Heart left ventricle (tissue), 16 donors: ENCODE data around the gene NOM1. TPM values are rescaled to one million over a fixed set of nuclear protein-coding genes. Genes with fewer than 3 reads are reported as not detected.
A peak's percentile ranks its signal among the peaks of the same experiment; 100 is the strongest.

Experiments used
- ATAC-seq, 4 donors: fragments of 200-7000 bp; cut with Tn5 transposase; one replicate each; pipeline ENCODE4 v1.9.1; 2020 to 2022; ENCODE audit warnings: moderate library complexity in 4 of 4, mild to moderate bottlenecking in 3 of 4, moderate number of reproducible peaks in 1 of 4
- DNase-seq, 5 donors: peaks; one replicate each; pipeline ENCODE4 v3.0.0-alpha.2; 2020
- H3K27ac ChIP-seq, 12 donors: fragments of 200-600 bp; sonication (generic) in 4 of 12; one replicate each; pipeline versions ENCODE4 v1.5.0 to v1.8.0; 2016 to 2022; ENCODE audit warnings: mild to moderate bottlenecking in 2 of 12
- H3K27me3 ChIP-seq, 9 donors: fragments of 200-600 bp; sonication (generic) in 2 of 9; one replicate each; pipeline versions ENCODE4 v1.5.1 to v1.8.0; 2016 to 2022; ENCODE audit warnings: mild to moderate bottlenecking in 3 of 9
- H3K36me3 ChIP-seq, 9 donors: fragments of 200-600 bp; sonication (generic) in 2 of 9; one replicate each; pipeline versions ENCODE4 v1.5.0 to v1.8.0; 2018 to 2022; ENCODE audit warnings: mild to moderate bottlenecking in 2 of 9
- H3K4me1 ChIP-seq, 12 donors: fragments of 200-600 bp; sonication (generic) in 4 of 12; one replicate each; pipeline versions ENCODE4 v1.5.0 to v1.8.0; 2016 to 2022; ENCODE audit warnings: mild to moderate bottlenecking in 3 of 12
- H3K4me3 ChIP-seq, 12 donors: fragments of 200-600 bp; sonication (generic) in 4 of 12; one replicate each; pipeline versions ENCODE4 v1.5.0 to v1.8.0; 2017 to 2022; ENCODE audit warnings: mild to moderate bottlenecking in 9 of 12, moderate library complexity in 4 of 12
- H3K9me3 ChIP-seq, 12 donors: fragments of 200-600 bp; sonication (generic) in 4 of 12; one replicate each; pipeline versions ENCODE4 v1.5.0 to v1.8.0; 2016 to 2022; ENCODE audit warnings: mild to moderate bottlenecking in 1 of 12
- POLR2A ChIP-seq, 2 donors: fragments of 450-650 bp; IDR thresholded peaks; one replicate each; pipeline ENCODE4 v1.6.1; 2017; ENCODE audit warnings: antibody characterized with exemption in 2 of 2, mild to moderate bottlenecking in 2 of 2, moderate library complexity in 2 of 2
- WGBS, 4 donors: extraction: QIAGEN DNeasy Blood & Tissue Kit in 2 of 4; methylation state at CpG; one replicate each; pipeline versions ENCODE4 v1.1.5 to v1.1.7; 2013 to 2018; 5-methylcytosine and 5-hydroxymethylcytosine counted together
- intact Hi-C, 10 donors: fragments of 100-400 bp; cut with DNase I; formaldehyde crosslinking; loops; one replicate each; pipeline versions ENCODE4 v1.11.1 to v1.14.2; 2022
- polyA plus RNA-seq, 2 donors: library from polyadenylated mRNA; stranded (reverse); fragments of 200-250 nt; gene quantifications; one replicate each; pipeline ENCODE4 v1.2.3, GENCODE V29; 2013
- total RNA-seq, 9 donors: library from RNA; depleted of rRNA in 2 of 9; stranded (reverse); fragments of >200 nt in 2 of 9; fragmentation: NEBNext Ultra II Directional in 3 of 9; extraction: Animal tissue kit (Norgen Biotek cat#: 25700) in 3 of 9; gene quantifications; one replicate each; pipeline versions ENCODE4 v1.1.0 to v1.2.4, GENCODE V29; 2016 to 2023
- TF ChIP-seq, protein P1 (sequence below), 12 donors: fragments of 200-600 bp; sonication (generic) in 4 of 12; IDR thresholded peaks; one replicate each; pipeline versions ENCODE4 v1.5.0 to v1.8.0; 2018 to 2022; ENCODE audit warnings: antibody characterized with exemption in 12 of 12, mild to moderate bottlenecking in 5 of 12
- donor health status: ischemic (EF 13 %, LVEDD 7.1; RV severe dilation, severe dysfunction).
- donor health status: healthy with polysubstance abuse.
- donor health status: DM: no; HTN: yes; CAD: no.
- donor health status: DM: no; HTN: no; CAD: no.
- donor health status: ischemic (EF 25% LVEDD 6.9; RV normal size, moderate dysfunction).
- donor health status: ischemic (EF 25% LVEDD 5.7; RV mildly dilated, moderate dysfunction).
- donor health status: healthy.
- donor health status: DM: yes; HTN: yes; CAD: no.
- donor health status: ischemic (EF 35%, LVEDD 5.7; RV mildly dilated, moderate dysfunction).
- donor health status: nonischemic (EF 11% LVEDD 7.7; RV severe dilation, severe dysfunction).
- donor health status: DM: yes; HTN: yes; CAD: no.
- donor health status: PGD.
- donor health status: ischemic (EF 29% LVEDD 5.4; RV normal size, mild dysfunction).
- donor health status: nonischemic (EF 23%, LVEDD 6.1; RV moderate dilation, normal function).

Gene NOM1
- total and polyA plus RNA-seq, 11 donors, result 6.0 to 12.2 (median 9.1) TPM

GRCh38 chr7:156969972-156970420 lies 20.5 kb downstream of the NOM1 start:
- peaks cover 0 to 89% (median 66%) of the 10 kb centered on the region in 9 donors for H3K36me3 ChIP-seq
- intact Hi-C loops, result loop anchor here in 5 of 10 donors (5.0 to 10.0 kb wide), 3 partner anchors 285 to 305 kb away; no protein-coding TSS in a partner anchor

DNA sequence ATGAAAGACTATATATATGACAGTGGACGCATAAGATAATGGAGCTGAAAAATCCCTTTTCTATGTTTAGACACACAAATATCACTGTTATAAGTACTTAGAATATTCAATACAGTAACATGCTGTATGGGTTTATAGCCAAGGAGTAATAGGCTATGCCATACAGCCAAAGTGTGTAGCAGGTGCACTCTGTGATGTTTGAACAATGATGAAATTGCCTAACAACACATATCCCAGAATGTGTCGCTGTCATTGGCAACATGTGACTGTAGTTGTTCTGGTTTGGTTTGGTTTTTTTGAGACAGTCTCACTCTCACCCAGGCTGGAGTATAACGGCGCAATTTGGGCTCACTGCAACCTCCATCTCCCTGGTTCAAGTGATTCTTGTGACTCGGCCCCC lies 26.1 kb downstream of the NOM1 start:
- TF ChIP-seq, protein P1, sequence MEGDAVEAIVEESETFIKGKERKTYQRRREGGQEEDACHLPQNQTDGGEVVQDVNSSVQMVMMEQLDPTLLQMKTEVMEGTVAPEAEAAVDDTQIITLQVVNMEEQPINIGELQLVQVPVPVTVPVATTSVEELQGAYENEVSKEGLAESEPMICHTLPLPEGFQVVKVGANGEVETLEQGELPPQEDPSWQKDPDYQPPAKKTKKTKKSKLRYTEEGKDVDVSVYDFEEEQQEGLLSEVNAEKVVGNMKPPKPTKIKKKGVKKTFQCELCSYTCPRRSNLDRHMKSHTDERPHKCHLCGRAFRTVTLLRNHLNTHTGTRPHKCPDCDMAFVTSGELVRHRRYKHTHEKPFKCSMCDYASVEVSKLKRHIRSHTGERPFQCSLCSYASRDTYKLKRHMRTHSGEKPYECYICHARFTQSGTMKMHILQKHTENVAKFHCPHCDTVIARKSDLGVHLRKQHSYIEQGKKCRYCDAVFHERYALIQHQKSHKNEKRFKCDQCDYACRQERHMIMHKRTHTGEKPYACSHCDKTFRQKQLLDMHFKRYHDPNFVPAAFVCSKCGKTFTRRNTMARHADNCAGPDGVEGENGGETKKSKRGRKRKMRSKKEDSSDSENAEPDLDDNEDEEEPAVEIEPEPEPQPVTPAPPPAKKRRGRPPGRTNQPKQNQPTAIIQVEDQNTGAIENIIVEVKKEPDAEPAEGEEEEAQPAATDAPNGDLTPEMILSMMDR (IDR thresholded peaks at IDR 0.05), result no peak
- TF ChIP-seq POLR2A (IDR thresholded peaks at IDR 0.05), result no peak
- Histone ChIP-seq H3K4me3 (no peak overlapping the region), H3K9me3 (peaks cover 0 to 15% (median 7%) of the 10 kb centered on the region in 12 donors), H3K4me1 (no peaks in the 10 kb centered on the region), H3K27me3 (no peaks in the 10 kb centered on the region), H3K27ac (no peak overlapping the region), H3K36me3 (peaks cover 0 to 39% (median 17%) of the 10 kb centered on the region in 9 donors)
- no peak for ATAC-seq
- DNase-seq, result no peak
- intact Hi-C loops, result loop anchor here in 1 of 10 donors (10.0 kb wide), 1 partner anchor 299 kb away; no protein-coding TSS in a partner anchor
- 92 to 97% (median 95%) methylated on average over 5 of the region's 5 CpGs for whole genome bisulfite sequencing, 4 donors

More at GRCh38 chr7:156969972-156970420, 20.5 kb downstream of the NOM1 start:
- Histone ChIP-seq H3K27ac (no peak overlapping the region), H3K4me3 (no peak overlapping the region), H3K9me3 (no peaks in the 10 kb centered on the region), H3K4me1 (no peaks in the 10 kb centered on the region), H3K27me3 (no peaks in the 10 kb centered on the region)
- TF ChIP-seq POLR2A (IDR thresholded peaks at IDR 0.05), result no peak
- TF ChIP-seq, protein P1 (IDR thresholded peaks at IDR 0.05), result peak in 9 of 12 donors; percentile 9 to 52 (median 44)
- WGBS, 4 donors, result 67 to 81% (median 79%) methylated on average over 3 of the region's 3 CpGs
- ATAC-seq (no peak), DNase-seq (no peak)

GRCh38 chr7:156979007-156979606 lies 29.6 kb downstream of the NOM1 start:
- intact Hi-C loops, result loop anchor here in 1 of 10 donors (10.0 kb wide), 1 partner anchor 296 kb away; no protein-coding TSS in a partner anchor
- H3K9me3 ChIP-seq, result peaks cover 0 to 15% (median 7%) of the 10 kb centered on the region in 12 donors
- H3K4me1 ChIP-seq, result no peaks in the 10 kb centered on the region
- H3K27ac ChIP-seq, result no peak overlapping the region
- peaks cover 0 to 9% (median 0%) of the 10 kb centered on the region in 9 donors for H3K36me3 ChIP-seq
- no peak for ATAC-seq
- no peak for DNase-seq
- no peak for TF ChIP-seq POLR2A (IDR thresholded peaks at IDR 0.05)
- TF ChIP-seq, protein P1 (IDR thresholded peaks at IDR 0.05), result no peak
- H3K4me3 ChIP-seq, result no peak overlapping the region
- WGBS, 4 donors, result 88 to 98% (median 92%) methylated on average over 1 of the region's 1 CpG
- no peaks in the 10 kb centered on the region for H3K27me3 ChIP-seq

DNA sequence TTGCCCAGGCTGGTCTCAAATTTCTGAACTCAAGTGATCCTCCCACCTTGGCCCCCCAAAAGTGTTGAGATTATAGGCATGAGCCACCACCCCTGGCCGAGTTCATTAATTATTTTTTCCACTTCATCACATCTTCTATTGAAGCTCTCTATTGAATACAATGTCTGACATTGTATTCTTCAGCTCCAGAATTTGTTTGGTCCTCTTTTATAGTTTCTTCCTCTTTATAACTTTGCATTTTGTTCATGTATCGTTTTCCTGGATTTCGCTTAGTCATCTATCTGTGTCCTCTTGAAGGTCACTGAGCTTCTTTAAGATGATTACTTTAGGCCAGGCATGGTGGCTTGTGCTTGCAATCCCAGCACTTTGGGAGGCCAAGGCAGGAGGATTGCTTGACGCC lies 30.2 kb downstream of the NOM1 start:
- TF ChIP-seq POLR2A (IDR thresholded peaks at IDR 0.05), result no peak
- TF ChIP-seq, protein P1 (IDR thresholded peaks at IDR 0.05), result no peak
- Histone ChIP-seq H3K27ac (no peak overlapping the region), H3K4me3 (no peak overlapping the region), H3K36me3 (peaks cover 0 to 5% (median 0%) of the 10 kb centered on the region in 9 donors), H3K27me3 (no peaks in the 10 kb centered on the region), H3K4me1 (no peaks in the 10 kb centered on the region), H3K9me3 (peaks cover 0 to 15% (median 7%) of the 10 kb centered on the region in 12 donors)
- 94 to 96% (median 96%) methylated on average over 4 of the region's 4 CpGs for WGBS, 4 donors
- DNase-seq (no peak), ATAC-seq (no peak)
- intact Hi-C loops, result loop anchor here in 1 of 10 donors (10.0 kb wide), 1 partner anchor 295 kb away; no protein-coding TSS in a partner anchor
